GM18508 (cell line): Measurements from ENCODE around the gene HOXB5.

Experiments used
- ATAC-seq: cut with Tn5 transposase; IDR thresholded peaks from one replicate; pipeline ENCODE4 v1.9.1; 2021; ENCODE audit warnings: moderate number of reproducible peaks; ENCODE audit not compliant: insufficient read depth, unreplicated experiment

HOXB5 gene

DNA sequence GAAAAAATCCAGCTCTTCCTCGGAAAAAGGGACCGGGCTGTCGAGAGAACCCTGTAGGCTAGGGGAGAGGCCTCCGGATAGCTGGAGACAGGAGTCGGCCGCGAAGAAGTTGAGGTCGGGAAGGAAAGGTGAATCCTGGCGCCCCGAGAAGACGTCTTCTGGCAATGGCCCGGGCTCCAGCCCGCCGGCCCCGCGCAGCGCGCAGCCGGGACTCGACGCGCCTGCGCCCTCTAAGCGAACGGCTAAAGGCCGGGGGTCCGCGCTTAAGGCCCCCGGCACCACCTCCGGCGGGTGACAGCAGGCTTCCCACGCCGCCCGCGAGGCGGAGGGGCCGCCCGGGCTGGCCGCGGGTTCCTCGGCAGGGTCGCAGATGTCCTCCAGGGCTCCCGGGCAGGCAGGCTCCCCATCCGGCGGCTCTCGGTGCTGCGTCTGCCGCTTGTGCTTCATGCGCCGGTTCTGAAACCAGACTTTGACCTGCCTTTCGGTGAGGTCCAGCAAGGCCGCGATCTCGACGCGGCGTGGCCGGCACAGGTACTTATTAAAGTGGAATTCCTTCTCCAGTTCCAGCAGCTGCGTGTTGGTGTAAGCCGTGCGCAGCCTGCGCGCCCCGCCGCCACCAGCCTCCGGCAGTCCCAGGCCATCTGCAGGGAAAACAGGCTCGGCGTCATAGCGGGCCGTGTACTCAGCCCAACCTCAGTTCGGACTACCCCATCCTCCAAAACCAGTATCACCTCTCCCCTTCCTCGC lies 50.3 kb downstream of the HOXB5 start:
- ATAC-seq = peak; percentile 46

DNA sequence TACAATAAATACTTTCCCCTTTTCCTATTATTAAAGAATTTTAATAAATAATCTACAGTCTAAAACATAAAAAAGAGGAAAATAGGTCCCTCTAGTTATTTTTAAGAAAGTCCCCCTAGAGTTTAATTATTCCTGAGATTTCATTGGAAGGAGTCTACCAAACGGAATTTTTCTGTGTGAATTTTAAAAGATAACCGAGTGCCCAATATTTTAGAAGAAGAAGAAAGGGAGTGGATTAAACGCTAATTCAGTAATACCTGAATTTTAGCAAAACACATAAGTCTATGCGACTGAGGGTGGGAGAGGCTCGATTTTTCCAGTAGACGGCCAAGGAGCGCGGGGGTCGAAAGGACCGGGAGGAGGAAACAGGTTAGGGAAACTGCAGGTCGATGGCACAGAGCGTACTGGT lies 50.9 kb downstream of the HOXB5 start:
- no peak for ATAC-seq

DNA sequence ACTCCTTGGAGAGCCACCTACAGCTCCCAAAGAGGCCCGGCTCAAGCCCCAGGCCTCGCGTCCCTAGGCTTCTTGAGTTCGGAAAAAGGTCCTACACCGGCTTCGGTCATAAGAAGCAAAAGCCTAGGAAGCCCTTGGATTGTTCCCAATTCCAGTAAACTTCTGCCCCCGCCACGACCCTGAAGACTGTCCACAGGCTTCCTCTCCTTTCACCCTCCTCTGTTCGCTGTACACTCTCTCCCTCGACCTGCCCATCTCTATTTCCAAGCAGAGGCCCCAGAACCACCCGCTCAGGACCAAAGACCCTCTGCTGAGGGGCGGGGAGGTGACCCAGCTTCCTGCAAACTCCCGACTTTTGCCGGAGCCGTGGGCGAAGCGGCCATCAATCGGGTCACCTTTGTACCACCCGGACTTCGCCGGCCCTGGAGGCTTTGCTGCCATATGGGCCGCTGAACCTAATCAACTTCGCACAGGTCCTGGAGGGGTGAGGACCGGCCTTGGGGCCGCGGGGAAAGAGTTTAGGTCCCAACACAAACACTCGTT lies 51.4 kb downstream of the HOXB5 start:
- no peak for ATAC-seq

DNA sequence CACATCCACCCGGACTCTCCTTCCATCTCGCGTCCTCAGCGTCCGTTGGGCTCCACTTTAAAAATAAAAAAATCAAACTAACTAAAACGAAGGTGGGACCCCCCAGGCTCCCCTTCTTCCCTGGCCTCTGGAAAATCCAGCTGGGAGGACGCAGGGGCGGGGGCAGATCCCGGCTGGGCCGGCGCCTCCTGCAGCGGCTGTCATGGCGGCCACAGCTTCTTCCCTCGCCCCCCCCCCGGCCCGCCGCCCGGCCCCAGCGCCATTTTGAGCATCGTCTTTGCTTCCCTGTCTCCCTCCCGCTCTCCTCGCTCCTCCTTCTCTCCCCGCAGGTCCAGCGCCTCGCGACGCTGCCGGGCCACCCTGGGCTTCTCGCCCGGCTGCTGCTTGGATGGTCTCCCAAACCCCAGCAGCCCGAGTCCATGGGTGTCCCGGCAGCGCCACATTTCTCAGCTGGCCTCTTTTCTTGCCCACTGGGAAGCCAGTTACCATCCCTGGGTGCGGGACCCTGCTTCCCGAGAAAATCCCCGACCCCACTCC lies 51.9 kb downstream of the HOXB5 start:
- ATAC-seq = no peak
